SK-N-SH (cell line): ENCODE data around the gene ORC5. TPM values are rescaled to one million over a fixed set of nuclear protein-coding genes. Genes with fewer than 3 reads are reported as not detected.

Experiments used
- CTCF ChIA-PET: fragments of 300-600, 350-600 bp; formaldehyde crosslinking; extraction: SDS; loops from one replicate; lab custom pipeline; 2021; lab: Yijun Ruan, JAX
- POLR2A ChIA-PET: fragments of 350-600 bp; sonication (Branson Sonifier 250); formaldehyde crosslinking; extraction: SDS; loops from one replicate; lab custom pipeline; 2020; ENCODE audit warnings: antibody characterized with exemption, inconsistent platforms; lab: Yijun Ruan, JAX
- DNase-seq: peaks from one replicate; pipeline ENCODE4 v3.0.0; 2012
- H2AFZ ChIP-seq: fragments of 200-600 bp; sonication (generic); 2 replicates; pipeline ENCODE4 v1.8.1; 2016; ENCODE audit warnings: antibody characterized with exemption, mild to moderate bottlenecking, low read depth
- H3F3A ChIP-seq: fragments of 200-600 bp; sonication (generic); replicated peaks from 2 replicates; pipeline ENCODE3; 2016; ENCODE audit warnings: antibody characterized with exemption, mild to moderate bottlenecking; ENCODE audit not compliant: insufficient read depth
- H3K27ac ChIP-seq, 2 experiments: fragments of 200-500 bp in 1 of 2; fragments of 200-600 bp in 1 of 2; sonication (Bioruptor generic) in 1 of 2; sonication (generic), shearing (Covaris generic) in 1 of 2; 2 replicates each; pipeline versions ENCODE4 v1.5.1 to v1.6.1; 2014 to 2016; ENCODE audit warnings: low read depth in 2 of 2, inconsistent platforms in 1 of 2, low read length in 1 of 2, mild to moderate bottlenecking in 1 of 2, mixed read lengths in 1 of 2
- H3K27me3 ChIP-seq: fragments of 200-600 bp; sonication (generic), shearing (Covaris generic); 2 replicates; pipeline ENCODE4 v1.6.1; 2016; ENCODE audit warnings: mixed run types; ENCODE audit not compliant: insufficient read depth
- H3K36me3 ChIP-seq, 2 experiments: fragments of 200-500 bp in 1 of 2; fragments of 200-600 bp in 1 of 2; sonication (Bioruptor generic) in 1 of 2; sonication (generic) in 1 of 2; replicated peaks in 1 of 2; 2 replicates each; pipeline versions ENCODE3 to v1.5.1; 2014 to 2016; ENCODE audit warnings: low read length in 1 of 2, mild to moderate bottlenecking in 1 of 2; ENCODE audit not compliant: insufficient read depth in 2 of 2, control insufficient read depth in 1 of 2
- H3K4me1 ChIP-seq, 2 experiments: fragments of 200-500 bp in 1 of 2; fragments of 200-600 bp in 1 of 2; sonication (Bioruptor generic) in 1 of 2; sonication (generic), shearing (Covaris generic) in 1 of 2; 2 replicates each; pipeline versions ENCODE4 v1.5.1 to v1.6.1; 2014 to 2016; ENCODE audit warnings: low read depth in 1 of 2, low read length in 1 of 2, mixed run types in 1 of 2; ENCODE audit not compliant: insufficient read depth in 2 of 2, control insufficient read depth in 1 of 2
- H3K4me2 ChIP-seq: fragments of 200-600 bp; sonication (generic), shearing (Covaris generic); 2 replicates; pipeline ENCODE4 v1.6.1; 2017; ENCODE audit warnings: mixed run types
- H3K4me3 ChIP-seq, 2 experiments: fragments of 200-500 bp in 1 of 2; fragments of 200-600 bp in 1 of 2; sonication (Bioruptor generic) in 1 of 2; sonication (generic), shearing (Covaris generic) in 1 of 2; 2 replicates each; pipeline versions ENCODE4 v1.5.1 to v1.8.1; 2014 to 2016; ENCODE audit warnings: low read depth in 2 of 2, inconsistent platforms in 1 of 2, low read length in 1 of 2, mild to moderate bottlenecking in 1 of 2, mixed read lengths in 1 of 2, moderate library complexity in 1 of 2
- H3K79me2 ChIP-seq: fragments of 200-600 bp; sonication (generic); 2 replicates; pipeline ENCODE4 v1.8.1; 2017; ENCODE audit warnings: mild to moderate bottlenecking; ENCODE audit not compliant: insufficient read depth
- H3K9ac ChIP-seq: fragments of 200-600 bp; sonication (generic); 2 replicates; pipeline ENCODE4 v1.6.1; 2017; ENCODE audit warnings: mixed run types
- H3K9me2 ChIP-seq: fragments of 200-600 bp; sonication (generic); 2 replicates; pipeline ENCODE4 v1.6.1; 2017; ENCODE audit warnings: mixed run types
- H3K9me3 ChIP-seq: fragments of 200-600 bp; sonication (generic); 2 replicates; pipeline ENCODE4 v1.6.1; 2017; ENCODE audit warnings: mixed run types, mild to moderate bottlenecking, moderate library complexity
- H4K20me1 ChIP-seq: fragments of 200-600 bp; sonication (generic); 2 replicates; pipeline ENCODE4 v1.6.1; 2017; ENCODE audit warnings: mild to moderate bottlenecking, mixed run types; ENCODE audit not compliant: insufficient read depth
- CHD2 ChIP-seq: fragments of 150-350 bp; IDR thresholded peaks from 2 replicates; pipeline ENCODE4 v1.6.1; 2018; ENCODE audit warnings: low read length; ENCODE audit not compliant: partially characterized antibody
- ELF1 ChIP-seq: IDR thresholded peaks from 2 replicates; pipeline ENCODE4 v1.4.0; 2012
- EP300 ChIP-seq, 2 experiments: IDR thresholded peaks; 2 replicates each; pipeline versions ENCODE4 v1.4.0 to v1.6.1; 2012; ENCODE audit warnings: borderline replicate concordance in 1 of 2, low read depth in 1 of 2, low read length in 1 of 2
- EZH2phosphoT487 ChIP-seq: fragments of 200-600 bp; sonication (generic); IDR thresholded peaks from 2 replicates; pipeline ENCODE4 v1.6.1; 2017; ENCODE audit warnings: low read depth, mixed run types, mild to moderate bottlenecking, antibody characterized with exemption, moderate library complexity, borderline replicate concordance
- FOXJ3 ChIP-seq: sonication (generic); formaldehyde crosslinking; IDR thresholded peaks from 2 replicates; pipeline ENCODE4 v1.5.1; 2020; ENCODE audit warnings: mild to moderate bottlenecking, missing genetic modification reagents
- FOXM1 ChIP-seq: IDR thresholded peaks from 2 replicates; pipeline ENCODE4 v1.4.0; 2012; ENCODE audit warnings: low read depth, mild to moderate bottlenecking
- GABPA ChIP-seq: IDR thresholded peaks from 2 replicates; pipeline ENCODE4 v1.4.0; 2012; ENCODE audit warnings: low read depth, mild to moderate bottlenecking
- GATA2 ChIP-seq: sonication (generic); formaldehyde crosslinking; IDR thresholded peaks from 2 replicates; pipeline ENCODE4 v1.5.0; 2020; ENCODE audit warnings: mild to moderate bottlenecking, missing genetic modification reagents
- MEF2A ChIP-seq: IDR thresholded peaks from 2 replicates; pipeline ENCODE4 v1.4.0; 2012; ENCODE audit warnings: low read depth, borderline replicate concordance
- NFIC ChIP-seq: IDR thresholded peaks from 2 replicates; pipeline ENCODE4 v1.4.0; 2012; ENCODE audit warnings: borderline replicate concordance
- NRF1 ChIP-seq: IDR thresholded peaks from 2 replicates; pipeline ENCODE4 v1.6.1; 2012; ENCODE audit warnings: low read depth, mild to moderate bottlenecking, low read length
- PBX3 ChIP-seq: IDR thresholded peaks from 2 replicates; pipeline ENCODE4; 2012
- POLR2AphosphoS5 ChIP-seq: IDR thresholded peaks from 2 replicates; pipeline ENCODE4 v1.6.1; 2012; ENCODE audit warnings: low read depth, low read length
- REST ChIP-seq: IDR thresholded peaks from 2 replicates; pipeline ENCODE4 v1.6.1; 2012; ENCODE audit warnings: mild to moderate bottlenecking, low read depth, low read length, moderate library complexity
- TAF1 ChIP-seq: IDR thresholded peaks from 2 replicates; pipeline ENCODE4 v1.6.1; 2012; ENCODE audit warnings: low read depth, mild to moderate bottlenecking, low read length, moderate library complexity, borderline replicate concordance
- TEAD4 ChIP-seq: IDR thresholded peaks from 2 replicates; pipeline ENCODE4 v1.4.0; 2012; ENCODE audit warnings: mild to moderate bottlenecking, borderline replicate concordance; ENCODE audit not compliant: insufficient read depth
- USF1 ChIP-seq: IDR thresholded peaks from 2 replicates; pipeline ENCODE4 v1.4.0; 2012; ENCODE audit warnings: low read depth, borderline replicate concordance
- ZBTB33 ChIP-seq: IDR thresholded peaks from 2 replicates; pipeline ENCODE4 v1.4.0; 2012; ENCODE audit warnings: low read depth, borderline replicate concordance
- WGBS: methylation state at CpG from one replicate; pipeline ENCODE4 v1.1.6; 2017; ENCODE audit warnings: low lambda C conversion rate; 5-methylcytosine and 5-hydroxymethylcytosine counted together
- polyA plus RNA-seq, 3 experiments: library from polyadenylated mRNA; depleted of rRNA; stranded (reverse); fragments of >200 nt; gene quantifications; 2 replicates each; pipeline ENCODE4 v1.2.3, GENCODE V29; 2012

Gene ORC5
- polyA plus RNA-seq, 1 of the 3 experiments (the other 2 are of a cell fraction): 4.7 TPM

GRCh38 chr7:104149822-104150221 lies 58.0 kb downstream of the ORC5 start (continued):
- TF ChIP-seq PBX3 (no peak), ZBTB33 (no peak), TAF1 (no peak), POLR2AphosphoS5 (no peak), EP300 (IDR thresholded peaks at IDR 0.05; ENCODE audit: borderline replicate concordance in 1 of 2, low read depth in 1 of 2, low read length in 1 of 2) (no peak), FOXM1 (no peak)

GRCh38 chr7:104142147-104142546 lies 65.7 kb downstream of the ORC5 start:
- ChIA-PET POLR2A (no interaction called here), CTCF (interaction anchor here (1.4 kb wide), 2 partner anchors 9 to 568 kb away, joined by 4 read pairs; no protein-coding TSS in a partner anchor)
- Histone ChIP-seq H3K4me3 (no peak overlapping the region), H3F3A (no peaks in the 10 kb centered on the region), H3K36me3 (peaks cover 36 to 54% of the 10 kb centered on the region in 2 experiments), H3K9me3 (peaks cover 8% of the 10 kb centered on the region; the same call in 1 of the 2 replicates), H3K27ac (no peak overlapping the region), H2AFZ (no peak overlapping the region), H4K20me1 (no peaks in the 10 kb centered on the region), H3K4me1 (no peaks in the 10 kb centered on the region), H3K9me2 (no peaks in the 10 kb centered on the region), H3K79me2 (no peaks in the 10 kb centered on the region), H3K9ac (no peak overlapping the region), H3K4me2 (no peak overlapping the region), H3K27me3 (no peaks in the 10 kb centered on the region)
- 96% methylated on average over 2 of the region's 2 CpGs for WGBS
- no peak for DNase-seq
- TF ChIP-seq USF1 (no peak), FOXJ3 (no peak), NFIC (no peak), GATA2 (CRISPR knock-in tag) (no peak), MEF2A (no peak), NRF1 (no peak), REST (no peak), EZH2phosphoT487 (no peak), EP300 (IDR thresholded peaks at IDR 0.05; ENCODE audit: borderline replicate concordance in 1 of 2, low read depth in 1 of 2, low read length in 1 of 2) (no peak), TEAD4 (no peak), PBX3 (no peak), CHD2 (no peak), ZBTB33 (no peak), ELF1 (no peak), TAF1 (no peak), GABPA (no peak)
